Measurements from ENCODE around the gene JMJD4. TPM values are rescaled to one million over a fixed set of nuclear protein-coding genes. Genes with fewer than 3 reads are reported as not detected.
"Not testable (repeated sequence)": the region's sequence is repeated elsewhere in the genome, so short reads cannot be mapped to it uniquely, and the experiment has no call there.

The JMJD4 gene
- polyA plus RNA-seq, 1 donor (not counting 4 experiments of a cell fraction or from before 2014, with no cell fraction given), result 19.5 TPM

DNA sequence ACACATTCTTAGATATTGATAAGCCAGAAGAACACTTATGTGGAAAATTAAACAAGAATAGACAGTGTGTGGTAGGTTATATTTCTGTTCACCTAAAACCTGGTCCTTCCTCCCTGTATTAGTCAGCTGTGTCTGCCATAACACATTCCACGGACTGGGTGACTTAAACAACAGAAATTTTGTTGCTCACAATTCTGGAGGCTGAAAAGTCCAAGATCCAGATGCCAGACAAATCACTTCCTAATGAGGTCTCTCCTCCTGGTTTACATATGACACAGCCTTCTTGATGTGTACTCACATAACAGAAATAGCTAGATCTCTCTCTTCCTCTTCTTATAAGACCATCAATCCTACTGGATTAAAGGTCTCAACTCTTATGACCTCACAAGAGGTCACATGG lies 25.7 kb downstream of the JMJD4 start:
- Histone ChIP-seq H3K27me3 (ENCODE audit: control insufficient read depth, extremely low read depth, insufficient read depth, low read length) (no peaks in the 10 kb centered on the region), H3K4me1 (ENCODE audit: control insufficient read depth, extremely low read depth, insufficient read depth, low read length) (no peaks in the 10 kb centered on the region), H3K9me3 (ENCODE audit: control insufficient read depth, low read depth, low read length) (peaks cover 3% of the 10 kb centered on the region), H2AFZ (ENCODE audit: control insufficient read depth, low read length) (no peak overlapping the region), H3K9ac (ENCODE audit: control insufficient read depth, extremely low read depth, insufficient read depth, low read length) (no peak overlapping the region), H3K79me2 (ENCODE audit: control insufficient read depth, insufficient read depth, low read length) (no peaks in the 10 kb centered on the region), H3K9me1 (ENCODE audit: control insufficient read depth, extremely low read depth, insufficient read depth, low read length) (no peaks in the 10 kb centered on the region), H3K27ac (ENCODE audit: control insufficient read depth, insufficient read depth, low read length) (no peak overlapping the region), H3K36me3 (ENCODE audit: control insufficient read depth in 2 of 2, extremely low read depth in 1 of 2, insufficient read depth in 2 of 2, low read length in 2 of 2) (no peaks in the 10 kb centered on the region), H3K4me2 (ENCODE audit: control insufficient read depth, extremely low read depth, insufficient read depth, low read depth, low read length) (no peak overlapping the region), H4K20me1 (ENCODE audit: control insufficient read depth, extremely low read depth, insufficient read depth, low read length) (no peaks in the 10 kb centered on the region), H3K4me3 (ENCODE audit: control insufficient read depth in 2 of 3, extremely low read depth in 1 of 3, insufficient read depth in 2 of 3, low read depth in 1 of 3, low read length in 3 of 3) (no peak overlapping the region)
- DNase-seq (ENCODE audit: low read depth, low spot score) (no peak), FAIRE-seq (no peak)
- no peak for TF ChIP-seq CTCF (optimal IDR thresholded peaks at IDR 0.05 in 1 of 3, IDR thresholded peaks at IDR 0.05 in 1 of 3, conservative IDR thresholded peaks at IDR 0.05 in 1 of 3; ENCODE audit: extremely low read depth in 1 of 3, insufficient read depth in 2 of 3, low read length in 3 of 3)
- TF ChIP-seq EZH2 (IDR thresholded peaks at IDR 0.05; ENCODE audit: low read length), result no peak
- dilution Hi-C loops (cut with MboI; ENCODE audit: extremely low pct_ligation_motif_present, low sequenced_read_pairs), result no loop called here

- no peaks in the 10 kb centered on the region for H3K79me2 ChIP-seq (ENCODE audit: control insufficient read depth, insufficient read depth, low read length)
- no peaks in the 10 kb centered on the region for H4K20me1 ChIP-seq (ENCODE audit: control insufficient read depth, extremely low read depth, insufficient read depth, low read length)
- no peak overlapping the region for H3K4me3 ChIP-seq (ENCODE audit: control insufficient read depth in 2 of 3, extremely low read depth in 1 of 3, insufficient read depth in 2 of 3, low read depth in 1 of 3, low read length in 3 of 3)
- H3K27ac ChIP-seq (ENCODE audit: control insufficient read depth, insufficient read depth, low read length), result no peak overlapping the region
- H3K4me2 ChIP-seq (ENCODE audit: control insufficient read depth, extremely low read depth, insufficient read depth, low read depth, low read length), result no peak overlapping the region
- dilution Hi-C loops (cut with MboI; ENCODE audit: extremely low pct_ligation_motif_present, low sequenced_read_pairs), result no loop called here
- DNase-seq (ENCODE audit: low read depth, low spot score), result no peak
- H3K9me3 ChIP-seq (ENCODE audit: control insufficient read depth, low read depth, low read length), result no peaks in the 10 kb centered on the region
- H3K4me1 ChIP-seq (ENCODE audit: control insufficient read depth, extremely low read depth, insufficient read depth, low read length), result no peaks in the 10 kb centered on the region
- no peak for TF ChIP-seq EZH2 (IDR thresholded peaks at IDR 0.05; ENCODE audit: low read length)
- no peak for TF ChIP-seq CTCF (optimal IDR thresholded peaks at IDR 0.05 in 1 of 3, IDR thresholded peaks at IDR 0.05 in 1 of 3, conservative IDR thresholded peaks at IDR 0.05 in 1 of 3; ENCODE audit: extremely low read depth in 1 of 3, insufficient read depth in 2 of 3, low read length in 3 of 3)
- no peaks in the 10 kb centered on the region for H3K27me3 ChIP-seq (ENCODE audit: control insufficient read depth, extremely low read depth, insufficient read depth, low read length)
- H2AFZ ChIP-seq (ENCODE audit: control insufficient read depth, low read length), result no peak overlapping the region
- no peaks in the 10 kb centered on the region for H3K36me3 ChIP-seq (ENCODE audit: control insufficient read depth in 2 of 2, extremely low read depth in 1 of 2, insufficient read depth in 2 of 2, low read length in 2 of 2)
- FAIRE-seq, result no peak
- H3K9ac ChIP-seq (ENCODE audit: control insufficient read depth, extremely low read depth, insufficient read depth, low read length), result no peak overlapping the region
- H3K9me1 ChIP-seq (ENCODE audit: control insufficient read depth, extremely low read depth, insufficient read depth, low read length), result no peaks in the 10 kb centered on the region
Observed at GRCh38 chr1:227707846-227708245, 27.3 kb downstream of the JMJD4 start.

- H4K20me1 ChIP-seq (ENCODE audit: control insufficient read depth, extremely low read depth, insufficient read depth, low read length); H3K4me2 ChIP-seq (ENCODE audit: control insufficient read depth, extremely low read depth, insufficient read depth, low read depth, low read length); H3K36me3 ChIP-seq (ENCODE audit: control insufficient read depth in 2 of 2, extremely low read depth in 1 of 2, insufficient read depth in 2 of 2, low read length in 2 of 2); H3K27ac ChIP-seq (ENCODE audit: control insufficient read depth, insufficient read depth, low read length); H3K4me1 ChIP-seq (ENCODE audit: control insufficient read depth, extremely low read depth, insufficient read depth, low read length); H2AFZ ChIP-seq (ENCODE audit: control insufficient read depth, low read length); H3K9me3 ChIP-seq (ENCODE audit: control insufficient read depth, low read depth, low read length); H3K79me2 ChIP-seq (ENCODE audit: control insufficient read depth, insufficient read depth, low read length); DNase-seq (ENCODE audit: low read depth, low spot score); H3K4me3 ChIP-seq (ENCODE audit: control insufficient read depth in 2 of 3, extremely low read depth in 1 of 3, insufficient read depth in 2 of 3, low read depth in 1 of 3, low read length in 3 of 3); FAIRE-seq; dilution Hi-C loops (cut with MboI; ENCODE audit: extremely low pct_ligation_motif_present, low sequenced_read_pairs); H3K27me3 ChIP-seq (ENCODE audit: control insufficient read depth, extremely low read depth, insufficient read depth, low read length); H3K9ac ChIP-seq (ENCODE audit: control insufficient read depth, extremely low read depth, insufficient read depth, low read length); H3K9me1 ChIP-seq (ENCODE audit: control insufficient read depth, extremely low read depth, insufficient read depth, low read length): not testable (repeated sequence)
Observed at GRCh38 chr1:227701631-227702030, 33.5 kb downstream of the JMJD4 start.
